IPS-11a (cell line): ENCODE data around the gene CMTM1.
"Not testable (repeated sequence)": the region's sequence is repeated elsewhere in the genome, so short reads cannot be mapped to it uniquely, and the experiment has no call there.

Source experiments
- H3K4me3 ChIP-seq: one replicate; pipeline ENCODE4 v1.5.1; 2013; ENCODE audit warnings: low read depth, low read length, control low read depth

CMTM1 gene

GRCh38 chr16:66561381-66562080, 4.7 kb upstream of the CMTM1 start:
- no peak overlapping the region for H3K4me3 ChIP-seq

- H3K4me3 ChIP-seq, result no peak overlapping the region
Observed at GRCh38 chr16:66562409-66562808, 3.8 kb upstream of the CMTM1 start.

GRCh38 chr16:66562986-66563385, 3.3 kb upstream of the CMTM1 start:
- H3K4me3 ChIP-seq, result no peak overlapping the region

- H3K4me3 ChIP-seq, result no peak overlapping the region
Observed at GRCh38 chr16:66563574-66564334, 2.5 kb upstream of the CMTM1 start.

- H3K4me3 ChIP-seq, result not testable (repeated sequence)
Observed at GRCh38 chr16:66567270-66567669, 1.0 kb downstream of the CMTM1 start.

- no peak overlapping the region for H3K4me3 ChIP-seq
Observed at GRCh38 chr16:66568355-66568754, 2.1 kb downstream of the CMTM1 start.

- H3K4me3 ChIP-seq, result no peak overlapping the region
Observed at GRCh38 chr16:66569131-66569530, 2.9 kb downstream of the CMTM1 start.

- H3K4me3 ChIP-seq, result no peak overlapping the region
Observed at GRCh38 chr16:66569827-66570405, 3.7 kb downstream of the CMTM1 start.

- H3K4me3 ChIP-seq, result no peak overlapping the region
Observed at GRCh38 chr16:66572356-66572755, 6.1 kb downstream of the CMTM1 start.

- H3K4me3 ChIP-seq, result no peak overlapping the region
Observed at GRCh38 chr16:66574081-66574480, 7.8 kb downstream of the CMTM1 start.

- H3K4me3 ChIP-seq, result no peak overlapping the region
Observed at GRCh38 chr16:66574531-66574930, 8.3 kb downstream of the CMTM1 start.

- H3K4me3 ChIP-seq, result no peak overlapping the region
Observed at GRCh38 chr16:66575060-66575459, 8.8 kb downstream of the CMTM1 start.

- no peak overlapping the region for H3K4me3 ChIP-seq
Observed at GRCh38 chr16:66576296-66576695, 10.1 kb downstream of the CMTM1 start.

- H3K4me3 ChIP-seq, result no peak within 1 kb of the TSS
Observed at GRCh38 chr16:66578651-66579531, 12.7 kb downstream of the CMTM1 start, which contains the start of gene CMTM2. CMTM2 (plus strand) TSS chr16:66579463; CDS start chr16:66579608, 145 bp downstream.

- H3K4me3 ChIP-seq, result no peak overlapping the region
Observed at GRCh38 chr16:66580605-66581209, 14.5 kb downstream of the CMTM1 start.

GRCh38 chr16:66581246-66581952, 15.2 kb downstream of the CMTM1 start:
- H3K4me3 ChIP-seq, result no peak overlapping the region

GRCh38 chr16:66585481-66586239, 19.4 kb downstream of the CMTM1 start:
- H3K4me3 ChIP-seq, result no peak overlapping the region

- no peak overlapping the region for H3K4me3 ChIP-seq
Observed at GRCh38 chr16:66587881-66588600, 21.8 kb downstream of the CMTM1 start.
